ENCODE data around the gene FGFR4.

FGFR4 gene

DNA sequence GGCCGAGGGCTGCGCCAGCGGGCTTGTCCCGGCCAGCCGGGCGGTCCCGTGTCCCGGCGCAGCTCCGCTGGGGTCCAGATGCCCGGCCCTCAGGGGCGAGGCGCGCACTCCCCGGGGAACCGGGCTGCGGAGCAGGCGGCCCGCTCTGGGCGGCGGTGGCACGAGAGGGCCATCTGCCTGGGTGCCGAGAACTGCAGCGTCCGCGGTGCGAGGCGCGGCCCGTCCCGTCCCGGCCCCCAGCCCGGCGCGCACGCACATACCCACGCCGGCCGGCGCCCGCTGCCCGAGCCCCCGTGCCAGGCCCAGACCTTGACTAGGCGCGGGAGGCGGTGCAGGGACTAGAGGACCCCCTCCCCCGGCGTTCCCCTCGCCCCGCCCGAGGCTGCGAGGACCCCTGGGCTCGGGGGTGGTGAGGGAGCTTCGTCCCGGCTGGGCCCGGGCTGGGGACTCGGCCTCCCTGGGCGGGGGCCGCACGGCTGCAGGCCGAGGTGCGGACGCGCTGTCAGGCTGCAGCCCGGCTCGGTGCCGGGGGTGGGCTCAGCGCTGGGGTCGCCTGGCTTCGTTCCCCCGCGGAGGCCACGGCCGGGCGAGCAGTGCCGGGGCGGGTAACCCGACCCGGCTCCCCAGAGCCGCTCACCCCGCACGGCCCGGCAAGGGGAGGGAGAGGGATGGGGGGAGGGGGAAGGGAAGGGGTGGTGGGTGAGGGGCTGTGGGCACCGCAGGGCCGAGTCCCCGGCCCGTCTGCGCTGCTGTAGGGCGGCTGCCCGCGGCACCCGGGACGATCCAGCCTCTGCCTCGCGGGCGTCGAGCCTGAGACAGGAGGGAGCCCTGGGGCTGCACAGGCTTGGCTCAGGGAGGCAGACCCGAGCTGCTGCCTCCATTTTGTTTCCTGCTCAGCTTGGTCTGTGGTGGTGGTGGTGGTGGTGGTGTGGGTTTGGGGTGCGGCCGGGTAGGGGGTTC, 45.7 kb downstream of the FGFR4 start:
- peak in 12 of 14 donors; percentile 65 to 86 (median 77) for DNase-seq

DNA sequence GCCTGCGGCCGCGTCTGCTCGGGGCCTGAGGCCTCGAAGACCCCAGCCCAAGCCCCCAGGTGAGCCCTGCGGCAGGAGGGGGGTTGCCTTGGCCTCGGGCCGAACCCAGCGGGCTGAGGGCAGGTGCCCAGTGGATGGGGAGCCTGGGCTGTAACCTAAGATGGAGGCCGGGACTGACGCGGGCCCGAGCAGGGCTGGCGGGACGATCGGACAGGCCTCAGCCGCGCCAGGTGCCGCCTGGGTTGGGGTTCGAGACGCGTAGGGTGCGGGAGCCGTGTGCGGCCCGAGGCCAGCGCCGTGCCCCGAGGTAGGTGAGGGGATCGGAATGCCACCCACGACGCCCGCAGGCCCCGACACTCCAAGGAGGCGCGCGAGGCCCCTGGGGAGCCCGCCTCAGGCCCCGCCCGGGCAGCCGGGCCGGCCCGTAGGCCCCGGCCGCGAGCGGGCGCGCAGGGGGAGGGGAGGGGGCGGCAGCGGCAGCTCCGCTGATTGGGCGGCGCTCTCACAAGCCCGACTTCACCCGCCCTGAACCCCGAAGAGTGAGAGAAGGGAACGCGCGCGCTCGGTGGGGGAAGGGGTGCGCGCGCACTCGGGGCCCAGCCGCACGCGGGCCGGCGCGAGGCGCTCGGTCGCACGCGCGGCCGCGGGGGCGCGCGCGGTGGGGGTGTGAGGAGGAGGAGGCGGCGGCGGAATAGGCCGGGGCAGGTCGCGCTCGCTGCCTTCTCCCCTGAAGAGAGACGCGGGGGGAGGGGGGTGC, 46.6 kb downstream of the FGFR4 start, which contains the start of gene NSD1:
Gene NSD1, plus strand, starts transcription at position 678 of the 757 bp plus-strand sequence. CDS start 1,331 bp downstream, outside the sequence.
- peak; percentile 21 to 95 (median 86) for DNase-seq

DNA sequence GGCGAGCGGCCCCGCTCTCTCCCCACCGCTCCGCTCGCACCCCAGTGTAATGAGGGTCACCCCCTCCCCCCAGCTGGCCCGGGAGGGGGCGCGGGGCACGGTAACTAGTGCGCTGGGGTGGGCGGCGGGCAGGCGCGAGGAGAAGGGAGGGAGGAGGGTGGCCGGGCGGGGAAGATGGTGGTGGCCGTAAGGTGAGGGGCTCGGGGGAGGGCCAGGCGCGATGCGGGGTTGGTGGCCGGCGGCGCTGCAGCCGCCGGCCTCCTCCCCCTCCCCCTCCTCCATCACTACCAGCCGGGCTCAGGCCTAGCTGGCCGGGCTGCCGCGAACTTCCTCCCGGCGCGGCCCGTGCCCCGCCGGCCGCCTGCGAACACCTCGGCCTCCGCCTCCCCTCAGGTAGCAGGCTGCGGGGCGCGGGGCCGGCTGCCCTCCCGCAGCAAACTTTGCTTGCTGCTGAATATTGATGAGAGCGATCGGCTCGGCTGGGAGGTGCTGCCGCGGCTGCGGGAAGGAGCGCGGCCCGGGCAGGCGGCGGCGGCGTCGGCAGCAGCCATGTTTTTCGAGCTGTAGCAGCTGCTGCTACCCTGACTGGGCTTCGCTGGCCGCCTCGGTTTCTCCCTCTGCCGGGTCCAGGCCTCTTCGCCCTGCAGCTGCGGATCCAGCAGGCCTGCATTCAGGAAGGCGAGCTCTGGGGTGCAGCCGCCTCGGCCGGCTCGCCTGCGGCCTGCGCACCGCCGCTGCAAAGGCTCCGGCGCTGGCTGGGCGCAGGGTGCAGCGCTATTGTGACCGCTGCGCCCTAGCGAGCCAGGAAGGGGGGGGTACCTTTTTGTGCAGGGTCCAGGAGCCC, 47.4 kb downstream of the FGFR4 start:
- DNase-seq: peak in 12 of 14 donors; percentile 50 to 85 (median 66)

DNA sequence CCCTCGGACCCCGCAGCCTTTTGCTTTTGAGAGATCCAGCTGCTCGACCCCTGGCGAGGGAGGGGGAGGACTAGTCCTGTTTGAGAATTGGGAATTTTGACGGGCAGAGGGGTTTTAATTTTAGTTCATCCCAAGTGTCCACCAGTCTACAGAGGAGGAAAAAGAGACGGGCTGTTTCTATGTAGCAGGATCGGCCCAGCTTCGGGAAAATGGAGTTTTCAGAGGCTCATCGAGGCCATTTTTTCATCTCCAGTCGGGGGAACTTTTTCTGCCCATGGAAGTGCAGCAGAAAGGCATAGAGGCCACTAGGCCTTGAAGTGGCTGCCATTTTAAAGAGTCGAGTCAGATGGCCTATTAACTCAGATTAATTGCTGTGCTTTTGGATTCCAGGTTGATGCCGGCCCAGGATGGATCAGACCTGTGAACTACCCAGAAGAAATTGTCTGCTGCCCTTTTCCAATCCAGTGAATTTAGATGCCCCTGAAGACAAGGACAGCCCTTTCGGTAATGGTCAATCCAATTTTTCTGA, 48.0 kb downstream of the FGFR4 start:
- DNase-seq: no peak

DNA sequence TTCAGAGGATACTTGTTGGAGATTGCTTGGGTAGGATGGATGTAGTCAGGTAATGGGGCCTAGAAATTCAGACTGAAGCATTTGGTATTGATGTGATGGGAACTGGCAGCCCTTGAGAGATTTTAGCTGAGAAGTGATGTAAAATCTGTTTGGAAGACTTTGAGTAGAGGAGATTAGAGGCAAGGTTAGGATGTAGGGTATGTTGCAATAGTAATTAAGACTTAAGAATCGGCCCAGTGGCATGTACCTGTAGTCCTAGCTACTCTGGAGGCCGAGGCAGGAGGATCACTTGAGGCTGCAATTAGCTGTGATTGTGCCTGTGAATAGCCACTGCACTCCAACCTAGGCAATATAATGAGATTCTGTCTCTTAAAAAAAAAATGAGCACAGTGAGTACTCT, 53.6 kb downstream of the FGFR4 start:
- DNase-seq: no peak

DNA sequence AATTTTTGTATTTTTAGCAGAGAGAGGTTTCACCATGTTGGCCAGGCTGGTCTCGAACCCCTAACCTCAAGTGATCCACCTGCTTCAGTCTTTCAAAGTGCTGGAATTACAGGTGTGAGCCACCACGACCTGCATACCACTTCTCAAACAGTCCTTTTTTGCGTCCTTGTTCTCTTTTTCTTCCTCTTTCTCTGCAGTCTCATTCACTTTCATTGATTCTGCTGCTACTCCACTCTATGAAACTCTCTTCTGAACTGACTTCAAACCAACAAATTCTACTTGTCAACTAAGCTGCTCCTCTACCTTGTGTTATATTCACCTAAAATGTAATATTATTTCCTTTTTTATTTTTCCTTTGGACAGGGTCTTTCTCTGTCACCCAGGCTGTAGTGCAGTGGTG, 54.8 kb downstream of the FGFR4 start:
- DNase-seq: no peak

DNA sequence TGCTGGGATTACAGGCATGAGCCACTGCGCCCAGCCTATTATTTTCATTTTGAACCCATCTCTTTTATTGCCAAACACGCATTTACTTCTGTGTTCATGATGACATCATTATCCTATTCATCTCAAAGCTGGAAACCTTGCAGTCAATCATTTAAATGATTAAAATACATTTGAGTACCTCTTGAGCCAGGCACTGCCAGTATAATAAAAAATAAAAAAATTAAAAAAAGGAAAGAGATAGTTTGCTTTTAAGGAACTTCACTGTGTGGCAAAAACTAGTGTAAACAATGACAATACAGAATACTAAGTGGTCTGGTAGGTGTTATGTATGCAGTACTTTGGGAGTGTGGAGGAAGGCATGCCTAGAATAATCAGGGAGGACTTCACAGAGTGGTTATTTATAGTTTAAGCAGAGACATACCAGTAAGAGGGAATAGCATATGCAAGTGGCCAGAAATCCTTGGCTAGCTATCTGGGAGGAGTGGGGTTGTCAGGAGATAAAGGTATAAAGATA, 55.4 kb downstream of the FGFR4 start:
- DNase-seq: no peak

DNA sequence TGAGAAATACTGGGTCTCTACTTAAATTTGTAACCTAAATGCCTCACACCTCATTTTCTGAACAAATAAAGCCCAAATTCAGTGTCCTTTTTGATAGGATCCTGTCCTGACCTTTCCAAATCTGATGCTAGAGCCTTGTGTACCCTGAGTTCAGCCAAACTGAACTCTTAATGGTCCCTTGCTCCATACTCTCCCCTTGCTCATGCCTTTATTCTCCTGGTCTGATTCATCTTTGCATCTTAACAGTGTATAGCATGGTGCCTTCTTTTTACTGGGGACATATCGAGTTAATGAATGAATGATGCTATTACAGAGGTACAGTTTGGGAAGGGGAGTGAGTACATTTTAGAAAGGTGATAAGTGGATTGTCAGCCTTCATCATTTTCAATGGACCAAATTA, 56.1 kb downstream of the FGFR4 start:
- DNase-seq: no peak

DNA sequence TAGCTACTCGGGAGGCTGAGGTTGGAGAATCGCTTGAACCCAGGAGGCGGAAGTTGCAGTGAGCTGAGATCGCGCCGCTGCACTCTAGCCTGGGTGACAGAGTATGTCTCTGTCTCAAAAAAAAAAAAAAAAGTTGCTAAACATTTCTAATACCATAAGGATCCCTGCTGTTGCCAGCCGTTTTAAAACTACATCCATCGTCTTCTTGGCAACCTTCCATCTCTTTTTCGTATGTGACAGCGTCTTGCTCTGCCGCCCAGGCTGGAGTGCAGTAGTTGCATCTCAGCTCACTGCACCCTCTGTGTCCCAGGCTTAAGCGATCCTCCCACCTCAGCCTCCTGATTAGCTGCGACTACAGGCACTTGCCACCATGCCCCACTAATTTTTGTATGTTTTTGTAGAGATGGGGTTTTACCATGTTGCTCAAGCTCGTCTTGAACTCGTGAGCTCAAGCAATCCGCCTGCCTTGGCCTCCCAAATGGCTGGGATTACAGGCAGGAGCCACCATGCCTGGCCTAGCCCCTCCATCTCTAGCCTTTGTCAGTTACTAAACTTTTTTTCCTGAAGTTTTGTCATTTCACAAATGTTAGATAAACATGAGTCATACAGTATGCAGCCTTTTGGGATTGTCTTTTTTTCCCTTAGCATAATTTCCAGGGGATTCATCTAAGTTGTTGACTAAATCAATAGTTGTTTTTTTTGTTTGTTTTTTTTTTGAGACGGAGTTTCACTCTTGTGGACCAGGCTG, 60.4 kb downstream of the FGFR4 start:
- DNase-seq: no peak
